NCI-H2171 (cell line): ENCODE results near the gene TAGAP.
"Not testable (repeated sequence)": the region's sequence is repeated elsewhere in the genome, so short reads cannot be mapped to it uniquely, and the experiment has no call there.

Experiments
- DNase-seq: peaks from one replicate; lab custom pipeline; 2025; lab: John Stamatoyannopoulos, UW

TAGAP gene

GRCh38 chr6:159043947-159044346 lies 844 bp downstream of the TAGAP start:
- no peak for DNase-seq

GRCh38 chr6:159043251-159043650 lies 1.5 kb downstream of the TAGAP start:
- no peak for DNase-seq

GRCh38 chr6:159042826-159043181 lies 2.0 kb downstream of the TAGAP start:
- no peak for DNase-seq

- DNase-seq: peak; percentile 66
Observed at GRCh38 chr6:159042003-159042825, 2.6 kb downstream of the TAGAP start.

- no peak for DNase-seq
Observed at GRCh38 chr6:159041181-159041580, 3.6 kb downstream of the TAGAP start.

- no peak for DNase-seq
Observed at GRCh38 chr6:159039885-159040258, 4.9 kb downstream of the TAGAP start.

- no peak for DNase-seq
Observed at GRCh38 chr6:159038914-159039884, 5.6 kb downstream of the TAGAP start.

GRCh38 chr6:159038318-159038717 lies 6.5 kb downstream of the TAGAP start:
- not testable (repeated sequence) for DNase-seq

GRCh38 chr6:159037756-159038290 lies 7.0 kb downstream of the TAGAP start:
- no peak for DNase-seq

- no peak for DNase-seq
Observed at GRCh38 chr6:159036673-159037072, 8.1 kb downstream of the TAGAP start.

- no peak for DNase-seq
Observed at GRCh38 chr6:159035891-159036290, 8.9 kb downstream of the TAGAP start.

- no peak for DNase-seq
Observed at GRCh38 chr6:159033160-159034049, 11.4 kb downstream of the TAGAP start.

- DNase-seq: no peak
Observed at GRCh38 chr6:159031846-159032245, 12.9 kb downstream of the TAGAP start.

GRCh38 chr6:159030168-159030567 lies 14.6 kb downstream of the TAGAP start:
- DNase-seq: no peak

GRCh38 chr6:159025224-159025623 lies 19.6 kb downstream of the TAGAP start:
- DNase-seq: not testable (repeated sequence)

- no peak for DNase-seq
Observed at GRCh38 chr6:159023893-159024292, 20.9 kb downstream of the TAGAP start.

- no peak for DNase-seq
Observed at GRCh38 chr6:159020011-159020410, 24.8 kb downstream of the TAGAP start.

- no peak for DNase-seq
Observed at GRCh38 chr6:159017757-159018559, 26.8 kb downstream of the TAGAP start.

GRCh38 chr6:159014406-159014805 lies 30.4 kb downstream of the TAGAP start:
- no peak for DNase-seq

- DNase-seq: no peak
Observed at GRCh38 chr6:159013229-159013628, 31.6 kb downstream of the TAGAP start.

GRCh38 chr6:159012201-159012600 lies 32.6 kb downstream of the TAGAP start:
- DNase-seq: no peak
